ENCODE measurements around the gene MKNK2.

MKNK2 gene

GRCh38 chr19:2064788-2065524 lies 13.9 kb upstream of the MKNK2 start:
- no peak for DNase-seq (ENCODE audit: low read depth)
- H3K4me3 ChIP-seq (ENCODE audit: low read depth, low read length): no peak overlapping the region
- TF ChIP-seq POLR2A (IDR thresholded peaks at IDR 0.05; ENCODE audit: extremely low read depth, insufficient read length): no peak

DNA sequence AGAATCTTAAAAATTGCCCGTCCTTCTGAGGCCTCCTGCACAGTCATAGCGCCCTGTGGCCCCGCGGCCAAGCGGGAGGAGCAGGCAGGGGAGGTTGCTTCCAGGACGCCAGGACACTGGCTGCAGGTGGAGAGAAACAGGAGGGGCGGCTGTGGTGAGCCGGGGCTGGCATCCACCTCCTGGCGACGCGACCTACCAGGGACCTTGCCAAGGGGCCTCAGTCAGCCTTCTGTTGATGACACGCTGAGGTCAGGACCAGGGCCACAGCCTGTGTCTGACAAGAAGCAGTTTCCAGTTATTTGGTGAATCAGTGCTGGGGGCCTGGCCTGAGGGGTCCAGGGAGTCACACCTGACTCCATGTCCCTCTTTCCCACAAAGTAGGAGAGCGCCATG lies 13.3 kb upstream of the MKNK2 start:
- no peak overlapping the region for H3K4me3 ChIP-seq (ENCODE audit: low read depth, low read length)
- TF ChIP-seq MYC (IDR thresholded peaks at IDR 0.05; ENCODE audit: low read depth, low read length) (no peak), CTCF (IDR thresholded peaks at IDR 0.05; ENCODE audit: low read depth, low read length) (no peak), POLR2A (IDR thresholded peaks at IDR 0.05; ENCODE audit: extremely low read depth, insufficient read length) (no peak)
- DNase-seq (ENCODE audit: low read depth): no peak

- no peak overlapping the region for H3K4me3 ChIP-seq (ENCODE audit: low read depth, low read length)
- DNase-seq (ENCODE audit: low read depth): no peak
- no peak for TF ChIP-seq MYC (IDR thresholded peaks at IDR 0.05; ENCODE audit: low read depth, low read length)
- TF ChIP-seq CTCF (IDR thresholded peaks at IDR 0.05; ENCODE audit: low read depth, low read length): no peak
- TF ChIP-seq MAX (IDR thresholded peaks at IDR 0.05; ENCODE audit: low read depth, low read length): no peak
- TF ChIP-seq POLR2A (IDR thresholded peaks at IDR 0.05; ENCODE audit: extremely low read depth, insufficient read length): no peak
Observed at GRCh38 chr19:2063824-2064223, 12.8 kb upstream of the MKNK2 start.

GRCh38 chr19:2062770-2063169 lies 11.7 kb upstream of the MKNK2 start:
- H3K4me3 ChIP-seq (ENCODE audit: low read depth, low read length): no peak overlapping the region
- no peak for DNase-seq (ENCODE audit: low read depth)
- no peak for TF ChIP-seq MYC (IDR thresholded peaks at IDR 0.05; ENCODE audit: low read depth, low read length)
- no peak for TF ChIP-seq CTCF (IDR thresholded peaks at IDR 0.05; ENCODE audit: low read depth, low read length)
- no peak for TF ChIP-seq MAX (IDR thresholded peaks at IDR 0.05; ENCODE audit: low read depth, low read length)
- TF ChIP-seq POLR2A (IDR thresholded peaks at IDR 0.05; ENCODE audit: extremely low read depth, insufficient read length): no peak

DNA sequence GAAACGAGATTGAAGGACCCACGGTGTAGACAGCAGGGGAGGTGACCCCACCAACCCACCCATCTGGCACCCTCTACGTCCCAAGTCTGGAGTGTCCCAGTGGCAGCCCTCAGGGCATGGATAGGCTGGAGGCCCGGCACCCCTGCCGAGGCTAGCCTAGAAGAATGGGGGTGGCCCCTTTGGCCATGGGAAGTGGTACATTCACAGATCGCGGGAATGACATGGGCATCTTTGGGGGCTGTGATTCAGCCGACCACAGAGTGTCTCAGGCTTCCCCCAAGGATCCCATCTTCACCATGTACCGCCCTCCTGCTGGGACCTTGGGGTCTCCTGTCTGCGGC lies 11.3 kb upstream of the MKNK2 start:
- H3K4me3 ChIP-seq (ENCODE audit: low read depth, low read length): no peak overlapping the region
- TF ChIP-seq POLR2A (IDR thresholded peaks at IDR 0.05; ENCODE audit: extremely low read depth, insufficient read length) (no peak), MAX (IDR thresholded peaks at IDR 0.05; ENCODE audit: low read depth, low read length) (no peak), MYC (IDR thresholded peaks at IDR 0.05; ENCODE audit: low read depth, low read length) (no peak), CTCF (IDR thresholded peaks at IDR 0.05; ENCODE audit: low read depth, low read length) (no peak)
- no peak for DNase-seq (ENCODE audit: low read depth)

GRCh38 chr19:2061495-2062388 lies 10.7 kb upstream of the MKNK2 start:
- peak overlapping the region; percentile 60 for H3K4me3 ChIP-seq (ENCODE audit: low read depth, low read length)
- DNase-seq (ENCODE audit: low read depth): peak; percentile 95

More at GRCh38 chr19:2061495-2062388, 10.7 kb upstream of the MKNK2 start:
- TF ChIP-seq POLR2A (IDR thresholded peaks at IDR 0.05; ENCODE audit: extremely low read depth, insufficient read length) (peak; percentile 47), MAX (IDR thresholded peaks at IDR 0.05; ENCODE audit: low read depth, low read length) (peak; percentile 30; the same call in 1 of the 2 replicates), MYC (IDR thresholded peaks at IDR 0.05; ENCODE audit: low read depth, low read length) (peak; percentile 52; the same call in 1 of the 2 replicates), CTCF (IDR thresholded peaks at IDR 0.05; ENCODE audit: low read depth, low read length) (no peak)

All from NB4 (cell line).